Stimulated activated CD8-positive, alpha-beta memory T cell treated with anti-CD3 and anti-CD28 coated beads, Interleukin-15, amount 100 ng/mL, for 24 hours (primary cell): ENCODE data around the gene FGD2.
"Not testable (repeated sequence)": the region's sequence is repeated elsewhere in the genome, so short reads cannot be mapped to it uniquely, and the experiment has no call there.

Experiments
- DNase-seq: peaks from one replicate; pipeline ENCODE4 v3.0.0-alpha.2; 2020; ENCODE audit warnings: low read depth

FGD2 gene

GRCh38 chr6:36971921-36972673 lies 33.4 kb upstream of the FGD2 start:
- no peak for DNase-seq

GRCh38 chr6:36973190-36973589 lies 32.3 kb upstream of the FGD2 start:
- no peak for DNase-seq

GRCh38 chr6:36973647-36974046 lies 31.8 kb upstream of the FGD2 start:
- no peak for DNase-seq

- no peak for DNase-seq
Observed at GRCh38 chr6:36975231-36976006, 30.0 kb upstream of the FGD2 start.

GRCh38 chr6:36976007-36976264 lies 29.5 kb upstream of the FGD2 start:
- no peak for DNase-seq

GRCh38 chr6:36976509-36976908 lies 28.9 kb upstream of the FGD2 start:
- no peak for DNase-seq

GRCh38 chr6:36976931-36977330 lies 28.5 kb upstream of the FGD2 start:
- DNase-seq: no peak

- DNase-seq: no peak
Observed at GRCh38 chr6:36977470-36977941, 27.9 kb upstream of the FGD2 start.

GRCh38 chr6:36978421-36979346 lies 26.8 kb upstream of the FGD2 start:
- no peak for DNase-seq

GRCh38 chr6:36979347-36979742 lies 26.1 kb upstream of the FGD2 start:
- no peak for DNase-seq

GRCh38 chr6:36980129-36980528 lies 25.3 kb upstream of the FGD2 start:
- DNase-seq: no peak

- DNase-seq: no peak
Observed at GRCh38 chr6:36980876-36981619, 24.4 kb upstream of the FGD2 start.

GRCh38 chr6:36983538-36983937 lies 21.9 kb upstream of the FGD2 start:
- DNase-seq: no peak

- DNase-seq: no peak
Observed at GRCh38 chr6:36984581-36985416, 20.7 kb upstream of the FGD2 start.

- no peak for DNase-seq
Observed at GRCh38 chr6:36985417-36985807, 20.0 kb upstream of the FGD2 start.

- peak; percentile 82 for DNase-seq
Observed at GRCh38 chr6:36985808-36986703, 19.4 kb upstream of the FGD2 start, which contains the start of gene MTCH1. MTCH1 (minus strand) TSS chr6:36986196; CDS start chr6:36986173, 23 bp downstream.

GRCh38 chr6:36986704-36987047 lies 18.8 kb upstream of the FGD2 start:
- DNase-seq: no peak

- no peak for DNase-seq
Observed at GRCh38 chr6:36989264-36989663, 16.2 kb upstream of the FGD2 start.

GRCh38 chr6:36990401-36990800 lies 15.1 kb upstream of the FGD2 start:
- not testable (repeated sequence) for DNase-seq
